ENCODE results near the gene TMEM132C.

TMEM132C gene

DNA sequence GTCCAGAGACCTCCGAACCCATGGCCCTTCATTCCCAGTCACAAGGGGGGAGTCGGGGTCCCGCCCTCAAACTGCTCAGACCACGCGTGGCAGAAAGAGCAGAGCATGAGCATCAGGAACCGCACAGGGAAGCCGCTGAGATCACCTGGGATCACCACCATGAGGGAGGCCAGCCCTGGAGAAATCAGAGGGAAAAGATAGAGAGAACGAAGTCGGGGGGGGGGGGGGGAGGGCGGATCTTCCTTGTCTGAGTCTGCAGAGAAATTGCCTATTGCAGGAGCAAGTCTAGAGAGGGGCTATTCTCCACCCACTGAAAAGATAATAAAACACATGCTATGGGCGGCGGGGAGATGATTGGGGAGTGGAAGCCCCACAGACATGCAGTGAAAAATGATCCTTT lies 884 bp upstream of the TMEM132C start:
- TF ChIP-seq, protein P1, sequence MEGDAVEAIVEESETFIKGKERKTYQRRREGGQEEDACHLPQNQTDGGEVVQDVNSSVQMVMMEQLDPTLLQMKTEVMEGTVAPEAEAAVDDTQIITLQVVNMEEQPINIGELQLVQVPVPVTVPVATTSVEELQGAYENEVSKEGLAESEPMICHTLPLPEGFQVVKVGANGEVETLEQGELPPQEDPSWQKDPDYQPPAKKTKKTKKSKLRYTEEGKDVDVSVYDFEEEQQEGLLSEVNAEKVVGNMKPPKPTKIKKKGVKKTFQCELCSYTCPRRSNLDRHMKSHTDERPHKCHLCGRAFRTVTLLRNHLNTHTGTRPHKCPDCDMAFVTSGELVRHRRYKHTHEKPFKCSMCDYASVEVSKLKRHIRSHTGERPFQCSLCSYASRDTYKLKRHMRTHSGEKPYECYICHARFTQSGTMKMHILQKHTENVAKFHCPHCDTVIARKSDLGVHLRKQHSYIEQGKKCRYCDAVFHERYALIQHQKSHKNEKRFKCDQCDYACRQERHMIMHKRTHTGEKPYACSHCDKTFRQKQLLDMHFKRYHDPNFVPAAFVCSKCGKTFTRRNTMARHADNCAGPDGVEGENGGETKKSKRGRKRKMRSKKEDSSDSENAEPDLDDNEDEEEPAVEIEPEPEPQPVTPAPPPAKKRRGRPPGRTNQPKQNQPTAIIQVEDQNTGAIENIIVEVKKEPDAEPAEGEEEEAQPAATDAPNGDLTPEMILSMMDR (IDR thresholded peaks at IDR 0.05; ENCODE audit: low read depth, low read length, missing control alignments) = no peak
- no peak for DNase-seq (ENCODE audit: low read depth)

DNA sequence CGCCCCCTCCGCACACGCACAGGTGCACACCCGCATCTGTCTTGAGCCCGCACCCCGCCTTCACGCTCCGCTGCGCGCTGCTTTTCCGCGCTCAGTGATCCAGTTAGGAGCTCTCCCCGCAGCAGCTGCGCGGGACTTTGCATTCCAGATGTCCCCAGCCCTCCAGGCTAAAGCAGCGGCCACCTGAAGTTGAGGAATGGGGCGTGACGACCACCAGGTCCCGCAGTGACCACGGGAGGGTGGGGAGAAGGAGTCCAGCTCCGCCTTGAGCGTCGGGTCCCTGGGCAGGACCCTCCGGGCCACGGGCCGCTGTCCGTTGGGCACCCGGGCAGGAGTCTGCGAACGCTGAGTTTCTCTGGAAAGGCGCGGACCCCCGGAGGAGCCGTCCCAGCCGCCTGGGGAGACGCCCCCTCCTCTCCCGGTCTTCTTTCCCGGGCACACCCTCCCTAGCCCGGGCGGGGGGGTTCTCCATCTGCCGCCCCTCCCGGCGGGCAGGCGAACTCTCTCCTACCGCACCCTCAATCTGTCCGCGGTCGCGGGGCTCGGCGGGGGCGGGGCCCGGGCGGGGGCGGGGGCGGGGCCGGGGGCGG lies 334 bp upstream of the TMEM132C start:
- TF ChIP-seq, protein P1 (IDR thresholded peaks at IDR 0.05; ENCODE audit: low read depth, low read length, missing control alignments) = no peak
- no peak for DNase-seq (ENCODE audit: low read depth)
- no peak overlapping the region for H3K4me3 ChIP-seq (ENCODE audit: low read depth, low read length)

More for the DNA sequence above, 884 bp upstream of the TMEM132C start:
- no peak overlapping the region for H3K4me3 ChIP-seq (ENCODE audit: low read depth, low read length)

DNA sequence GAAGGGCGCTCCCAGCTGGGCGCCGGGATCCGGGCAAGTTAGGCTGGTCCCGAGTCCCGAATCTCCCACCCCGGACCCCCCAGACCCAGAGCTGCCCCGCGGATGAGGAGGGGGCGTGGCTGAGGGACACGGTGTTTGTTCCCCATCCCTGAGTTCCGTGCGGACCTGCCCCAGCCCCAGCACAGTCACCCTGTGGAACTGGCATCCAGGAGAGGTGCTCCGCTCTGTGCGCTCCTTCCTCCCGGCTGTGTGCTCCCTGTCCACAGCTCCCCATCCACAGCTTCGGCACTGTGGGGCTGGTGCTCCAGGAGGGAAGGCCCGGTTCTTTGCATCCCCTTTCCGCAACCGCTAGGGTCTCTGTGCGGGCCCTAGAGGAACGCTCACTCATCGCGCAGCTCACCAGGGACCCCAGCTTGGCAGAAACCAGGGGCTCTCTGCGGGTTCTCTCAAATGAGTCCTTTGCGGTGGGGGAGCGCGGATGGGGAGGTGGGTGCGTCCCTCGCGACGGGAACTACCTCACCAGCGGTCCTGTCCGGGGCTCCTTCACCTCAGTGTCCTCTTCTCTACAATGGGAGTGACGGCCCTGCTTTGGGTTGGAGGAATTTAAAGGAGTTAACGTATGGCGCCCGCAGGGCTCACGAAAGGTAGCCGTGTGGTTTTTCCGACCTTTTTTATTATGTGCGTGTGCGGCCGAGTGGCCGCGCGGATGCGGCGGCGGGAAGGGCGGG lies 845 bp downstream of the TMEM132C start:
- TF ChIP-seq, protein P1 (IDR thresholded peaks at IDR 0.05; ENCODE audit: low read depth, low read length, missing control alignments) = no peak
- DNase-seq (ENCODE audit: low read depth) = no peak
- no peak overlapping the region for H3K4me3 ChIP-seq (ENCODE audit: low read depth, low read length)

DNA sequence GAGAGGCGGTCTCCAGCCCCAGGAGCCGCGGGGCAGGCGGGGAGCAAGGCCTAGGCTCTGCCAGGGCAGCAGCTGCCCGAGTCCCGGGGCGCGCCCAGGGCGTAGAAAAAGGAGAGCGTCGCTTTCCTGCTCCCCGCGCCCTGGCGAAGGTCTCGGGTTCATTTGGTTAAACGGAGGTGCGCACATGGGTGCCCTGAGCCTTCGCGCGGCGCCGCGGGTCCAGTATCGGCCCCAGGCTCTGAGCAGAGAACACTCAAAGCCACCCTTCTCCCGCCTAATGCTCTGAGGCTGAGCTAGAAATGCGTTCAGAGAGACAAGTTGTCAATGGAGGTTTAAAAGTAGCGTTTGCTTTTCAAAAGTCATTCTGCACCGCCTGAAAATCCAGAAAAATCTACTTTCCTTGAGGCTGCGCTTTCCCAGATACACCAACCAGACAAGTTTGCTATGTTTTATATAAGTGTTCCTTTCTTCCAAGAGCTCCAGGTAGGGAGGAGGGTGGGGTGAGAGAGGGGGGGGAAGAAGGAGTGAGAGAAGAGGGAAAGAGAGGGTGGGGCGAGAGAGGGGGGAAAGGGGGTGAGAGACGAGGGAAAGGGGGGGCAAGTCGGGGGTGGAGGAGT lies 1.5 kb downstream of the TMEM132C start:
- no peak for DNase-seq (ENCODE audit: low read depth)
- no peak overlapping the region for H3K4me3 ChIP-seq (ENCODE audit: low read depth, low read length)

DNA sequence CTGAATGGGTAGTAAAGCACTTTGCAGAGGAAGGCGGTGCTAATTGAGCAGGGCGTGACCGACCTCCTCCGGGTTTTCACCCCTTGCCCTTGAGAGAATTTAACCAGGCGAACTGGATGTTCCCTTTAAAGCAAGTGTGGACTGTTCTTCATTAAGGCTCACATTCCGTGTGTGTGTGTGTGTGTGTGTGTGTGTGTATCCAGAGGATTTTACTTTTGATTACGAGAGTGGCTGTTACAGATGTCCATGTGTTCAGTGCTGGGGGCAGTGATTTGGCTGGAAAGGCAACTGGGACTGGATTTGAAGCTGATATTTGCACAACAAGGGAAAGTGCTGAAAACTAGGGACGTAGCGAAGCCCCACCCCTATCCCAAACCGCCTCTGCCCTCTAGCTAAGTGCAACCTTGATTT lies 2.2 kb downstream of the TMEM132C start:
- H3K4me3 ChIP-seq (ENCODE audit: low read depth, low read length) = no peak overlapping the region
- no peak for DNase-seq (ENCODE audit: low read depth)
- TF ChIP-seq, protein P1 (IDR thresholded peaks at IDR 0.05; ENCODE audit: low read depth, low read length, missing control alignments) = no peak

More for the DNA sequence above, 1.5 kb downstream of the TMEM132C start:
- TF ChIP-seq, protein P1 (IDR thresholded peaks at IDR 0.05; ENCODE audit: low read depth, low read length, missing control alignments) = no peak

DNA sequence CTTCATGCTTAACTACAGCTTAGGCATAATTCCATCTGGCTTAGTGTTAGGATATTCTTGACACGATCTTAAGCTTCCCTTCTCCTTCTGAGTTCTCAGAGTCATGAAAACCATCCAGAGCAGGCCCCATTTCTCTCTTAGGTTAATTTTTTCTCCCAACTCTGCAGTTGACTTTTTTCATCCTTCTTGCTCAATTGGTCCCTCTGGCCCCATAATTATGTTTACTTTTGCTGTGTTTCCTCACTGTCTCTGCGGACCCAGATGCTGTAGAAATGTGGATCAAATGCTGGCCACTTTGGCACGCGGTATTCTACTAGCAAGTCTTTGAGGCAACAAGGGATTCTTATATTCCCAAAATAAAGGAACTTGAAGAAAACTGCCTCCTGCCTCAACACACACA lies 9.5 kb downstream of the TMEM132C start:
- TF ChIP-seq, protein P1 (IDR thresholded peaks at IDR 0.05; ENCODE audit: low read depth, low read length, missing control alignments) = no peak
- no peak overlapping the region for H3K4me3 ChIP-seq (ENCODE audit: low read depth, low read length)
- no peak for DNase-seq (ENCODE audit: low read depth)

Measured in GM12864 (cell line).